Spinal cord (tissue), 10 donors: ENCODE measurements around the gene GALNT17. TPM values are rescaled to one million over a fixed set of nuclear protein-coding genes. Genes with fewer than 3 reads are reported as not detected.
"Not testable (repeated sequence)": the region's sequence is repeated elsewhere in the genome, so short reads cannot be mapped to it uniquely, and the experiment has no call there.

Source experiments
- DNase-seq, 6 donors: peaks; one replicate each; pipeline versions ENCODE4 v3.0.0 to v3.0.0-alpha.2; 2013 to 2015; ENCODE audit warnings: low spot score in 6 of 6, low read depth in 4 of 6
- H3K27ac ChIP-seq: one replicate; pipeline ENCODE4 v1.5.1; 2013; ENCODE audit warnings: low read depth, low read length, control low read depth
- H3K27me3 ChIP-seq: one replicate; pipeline ENCODE4 v1.6.1; 2013; ENCODE audit warnings: low read length; ENCODE audit not compliant: control insufficient read depth, insufficient read depth
- H3K36me3 ChIP-seq: one replicate; pipeline ENCODE4 v1.6.1; 2013; ENCODE audit warnings: low read length; ENCODE audit not compliant: control insufficient read depth, insufficient read depth
- H3K4me1 ChIP-seq: one replicate; pipeline ENCODE4 v1.6.1; 2013; ENCODE audit warnings: low read length; ENCODE audit not compliant: control insufficient read depth, insufficient read depth
- H3K4me3 ChIP-seq: one replicate; pipeline ENCODE4 v1.5.1; 2013; ENCODE audit warnings: low read depth, low read length, control low read depth
- H3K9me3 ChIP-seq: one replicate; pipeline ENCODE4 v1.6.1; 2013; ENCODE audit warnings: low read length; ENCODE audit not compliant: control insufficient read depth, insufficient read depth
- WGBS: methylation state at CpG from one replicate; pipeline ENCODE4 v1.1.5; 2013; ENCODE audit warnings: missing lambda C conversion rate; ENCODE audit not compliant: insufficient coverage; 5-methylcytosine and 5-hydroxymethylcytosine counted together
- polyA plus RNA-seq, 2 donors: library from polyadenylated mRNA; unstranded; fragments of 120-200 nt; gene quantifications; one replicate each; pipeline ENCODE4 v1.2.1, GENCODE V29; 2013; ENCODE audit not compliant: insufficient read length in 2 of 2
- total RNA-seq, 2 donors: library from RNA; depleted of rRNA in 1 of 2; stranded (reverse); fragments of 120-200 nt in 1 of 2; fragments of >200 nt in 1 of 2; gene quantifications; one replicate each; pipeline versions ENCODE4 v1.2.3 to v1.2.4, GENCODE V29; 2013 to 2014
- donor health status: healthy.

GALNT17 gene
- total and polyA plus RNA-seq, 4 donors, result 44.9 to 54.8 (median 48.0) TPM

- not testable (repeated sequence) for H3K9me3 ChIP-seq, H3K4me1 ChIP-seq, DNase-seq, H3K27ac ChIP-seq, H3K27me3 ChIP-seq, H3K4me3 ChIP-seq, H3K36me3 ChIP-seq
- 94% methylated on average over 34 of the region's 42 CpGs for WGBS
Measured at GRCh38 chr7:71737931-71738540, 606.1 kb downstream of the GALNT17 start.

GRCh38 chr7:71739520-71740173 is 607.7 kb downstream of the GALNT17 start:
- DNase-seq, result peak in 2 of 6 donors; percentile 30 to 37
- H3K27me3 ChIP-seq, result peaks cover 2% of the 10 kb centered on the region
- H3K36me3 ChIP-seq, result no peaks in the 10 kb centered on the region
- no peak overlapping the region for H3K27ac ChIP-seq
- peaks cover 4% of the 10 kb centered on the region for H3K4me1 ChIP-seq
- H3K9me3 ChIP-seq, result no peaks in the 10 kb centered on the region
- WGBS, result 46% methylated on average over 6 of the region's 10 CpGs
- H3K4me3 ChIP-seq, result no peak overlapping the region

- Histone ChIP-seq H3K36me3 (no peaks in the 10 kb centered on the region), H3K9me3 (no peaks in the 10 kb centered on the region), H3K27ac (no peak overlapping the region), H3K4me3 (no peak overlapping the region), H3K27me3 (peaks cover 2% of the 10 kb centered on the region), H3K4me1 (peaks cover 4% of the 10 kb centered on the region)
- WGBS, result 89% methylated on average over 1 of the region's 5 CpGs
- no peak for DNase-seq
Measured at GRCh38 chr7:71740174-71740560, 608.2 kb downstream of the GALNT17 start.

- no peak overlapping the region for H3K4me3 ChIP-seq
- no peaks in the 10 kb centered on the region for H3K4me1 ChIP-seq
- no peak overlapping the region for H3K27ac ChIP-seq
- WGBS, result 88% methylated on average over 5 of the region's 5 CpGs
- H3K27me3 ChIP-seq, result no peaks in the 10 kb centered on the region
- no peaks in the 10 kb centered on the region for H3K36me3 ChIP-seq
- no peaks in the 10 kb centered on the region for H3K9me3 ChIP-seq
- peak in 2 of 6 donors; percentile 69 to 82 for DNase-seq
Measured at GRCh38 chr7:71746006-71746405, 614.1 kb downstream of the GALNT17 start.

GRCh38 chr7:71750290-71750689 is 618.3 kb downstream of the GALNT17 start:
- no peak for DNase-seq
- no peak overlapping the region for H3K4me3 ChIP-seq
- 100% methylated on average over 3 of the region's 6 CpGs for WGBS
- peaks cover 12% of the 10 kb centered on the region for H3K4me1 ChIP-seq
- H3K27ac ChIP-seq, result no peak overlapping the region
- peaks cover 5% of the 10 kb centered on the region for H3K27me3 ChIP-seq
- no peaks in the 10 kb centered on the region for H3K36me3 ChIP-seq
- H3K9me3 ChIP-seq, result no peaks in the 10 kb centered on the region

- Histone ChIP-seq H3K9me3 (no peaks in the 10 kb centered on the region), H3K36me3 (no peaks in the 10 kb centered on the region), H3K4me3 (peak overlapping the region; percentile 12), H3K27ac (no peak overlapping the region), H3K27me3 (peaks cover 5% of the 10 kb centered on the region), H3K4me1 (peaks cover 12% of the 10 kb centered on the region)
- WGBS, result 17% methylated on average over 37 of the region's 43 CpGs
- peak in 3 of 6 donors; percentile 35 to 83 (median 67) for DNase-seq
Measured at GRCh38 chr7:71752171-71752935, 620.4 kb downstream of the GALNT17 start.

- Histone ChIP-seq H3K36me3 (no peaks in the 10 kb centered on the region), H3K4me3 (no peak overlapping the region), H3K9me3 (no peaks in the 10 kb centered on the region), H3K27ac (no peak overlapping the region), H3K4me1 (peaks cover 12% of the 10 kb centered on the region), H3K27me3 (peaks cover 5% of the 10 kb centered on the region)
- DNase-seq, result no peak
- 95% methylated on average over 2 of the region's 2 CpGs for WGBS
Measured at GRCh38 chr7:71753236-71753635, 621.3 kb downstream of the GALNT17 start.

GRCh38 chr7:71753956-71754664 is 622.2 kb downstream of the GALNT17 start:
- Histone ChIP-seq H3K9me3 (no peaks in the 10 kb centered on the region), H3K27ac (no peak overlapping the region), H3K4me3 (no peak overlapping the region), H3K4me1 (peaks cover 12% of the 10 kb centered on the region), H3K36me3 (no peaks in the 10 kb centered on the region), H3K27me3 (peaks cover 5% of the 10 kb centered on the region)
- DNase-seq, result peak in 1 of 6 donors; percentile 78
- WGBS, result 35% methylated on average over 9 of the region's 9 CpGs

GRCh38 chr7:71754828-71755227 is 622.9 kb downstream of the GALNT17 start:
- WGBS, result 97% methylated on average over 3 of the region's 4 CpGs

More at GRCh38 chr7:71754828-71755227, 622.9 kb downstream of the GALNT17 start:
- Histone ChIP-seq H3K9me3 (no peaks in the 10 kb centered on the region), H3K4me1 (peaks cover 12% of the 10 kb centered on the region), H3K4me3 (no peak overlapping the region), H3K36me3 (no peaks in the 10 kb centered on the region), H3K27me3 (peaks cover 5% of the 10 kb centered on the region), H3K27ac (no peak overlapping the region)
- DNase-seq, result no peak
